NCI-H2227 (cell line): Measurements from ENCODE around the gene DGKD.
A peak's percentile ranks its signal among the peaks of the same experiment; 100 is the strongest.
"Not testable (repeated sequence)": the region's sequence is repeated elsewhere in the genome, so short reads cannot be mapped to it uniquely, and the experiment has no call there.

Experiments used
- DNase-seq: peaks from one replicate; lab custom pipeline; 2025; ENCODE audit not compliant: unreplicated experiment; lab: John Stamatoyannopoulos, UW

DGKD gene

GRCh38 chr2:233336091-233336490, 18.2 kb upstream of the DGKD start:
- not testable (repeated sequence) for DNase-seq

- no peak for DNase-seq
These were observed 17.8 kb upstream of the DGKD start for GRCh38 chr2:233336541-233336940.

GRCh38 chr2:233338046-233338445, 16.2 kb upstream of the DGKD start:
- DNase-seq = no peak

GRCh38 chr2:233338812-233339368, 15.4 kb upstream of the DGKD start:
- no peak for DNase-seq

GRCh38 chr2:233339427-233339826, 14.9 kb upstream of the DGKD start:
- DNase-seq = no peak

- no peak for DNase-seq
These were observed 13.0 kb upstream of the DGKD start for GRCh38 chr2:233341296-233341695.

- no peak for DNase-seq
These were observed 12.0 kb upstream of the DGKD start for GRCh38 chr2:233342301-233342700.

GRCh38 chr2:233343171-233343705, 11.1 kb upstream of the DGKD start:
- DNase-seq = no peak

- no peak for DNase-seq
These were observed 7.9 kb upstream of the DGKD start for GRCh38 chr2:233346376-233346775.

- no peak for DNase-seq
These were observed 7.4 kb upstream of the DGKD start for GRCh38 chr2:233346930-233347329.

GRCh38 chr2:233349005-233349998, 5.0 kb upstream of the DGKD start:
- no peak for DNase-seq

- DNase-seq = peak; percentile 92
These were observed 3.6 kb upstream of the DGKD start for GRCh38 chr2:233350708-233351107.

GRCh38 chr2:233351423-233351822, 2.9 kb upstream of the DGKD start:
- DNase-seq = peak; percentile 46

GRCh38 chr2:233352141-233352842, 2.0 kb upstream of the DGKD start:
- no peak for DNase-seq

- no peak for DNase-seq
These were observed 1.1 kb upstream of the DGKD start for GRCh38 chr2:233353101-233353768.

- no peak for DNase-seq
These were observed 218 bp downstream of the DGKD start for GRCh38 chr2:233354500-233354924.

- no peak for DNase-seq
These were observed 779 bp downstream of the DGKD start for GRCh38 chr2:233354971-233355574.

- no peak for DNase-seq
These were observed 1.6 kb downstream of the DGKD start for GRCh38 chr2:233355916-233356315.

GRCh38 chr2:233356546-233357308, 2.4 kb downstream of the DGKD start:
- no peak for DNase-seq

- DNase-seq = no peak
These were observed 4.0 kb downstream of the DGKD start for GRCh38 chr2:233358335-233358734.
